Activated CD4-positive, CD25-positive, alpha-beta regulatory T cell treated with anti-CD3 and anti-CD28 coated beads, Interleukin-2, amount 50 U/mL, for 72 hours (primary cell): ENCODE measurements around the gene C12orf54.
"Not testable (repeated sequence)": the region's sequence is repeated elsewhere in the genome, so short reads cannot be mapped to it uniquely, and the experiment has no call there.

Experiments used
- DNase-seq: peaks from one replicate; pipeline ENCODE4 v3.0.0; 2021

The C12orf54 gene

GRCh38 chr12:48512855-48513254 is 30.6 kb downstream of the C12orf54 start:
- no peak for DNase-seq

GRCh38 chr12:48514728-48515127 is 32.4 kb downstream of the C12orf54 start:
- DNase-seq, result no peak

- not testable (repeated sequence) for DNase-seq
Measured at GRCh38 chr12:48520381-48520780, 38.1 kb downstream of the C12orf54 start.

- no peak for DNase-seq
Measured at GRCh38 chr12:48525332-48525731, 43.0 kb downstream of the C12orf54 start, which contains the start of gene OR8S1. Gene OR8S1 (plus strand): TSS chr12:48525632. CDS start chr12:48525632, 0 bp downstream.

- no peak for DNase-seq
Measured at GRCh38 chr12:48527891-48528670, 45.8 kb downstream of the C12orf54 start.

- no peak for DNase-seq
Measured at GRCh38 chr12:48532601-48533000, 50.3 kb downstream of the C12orf54 start.

GRCh38 chr12:48536602-48537001 is 54.3 kb downstream of the C12orf54 start:
- DNase-seq, result no peak

- peak; percentile 39 for DNase-seq
Measured at GRCh38 chr12:48542300-48542928, 60.1 kb downstream of the C12orf54 start.

- no peak for DNase-seq
Measured at GRCh38 chr12:48545833-48546469, 63.7 kb downstream of the C12orf54 start.
